ENCODE data around the gene CELF4.

DNA sequence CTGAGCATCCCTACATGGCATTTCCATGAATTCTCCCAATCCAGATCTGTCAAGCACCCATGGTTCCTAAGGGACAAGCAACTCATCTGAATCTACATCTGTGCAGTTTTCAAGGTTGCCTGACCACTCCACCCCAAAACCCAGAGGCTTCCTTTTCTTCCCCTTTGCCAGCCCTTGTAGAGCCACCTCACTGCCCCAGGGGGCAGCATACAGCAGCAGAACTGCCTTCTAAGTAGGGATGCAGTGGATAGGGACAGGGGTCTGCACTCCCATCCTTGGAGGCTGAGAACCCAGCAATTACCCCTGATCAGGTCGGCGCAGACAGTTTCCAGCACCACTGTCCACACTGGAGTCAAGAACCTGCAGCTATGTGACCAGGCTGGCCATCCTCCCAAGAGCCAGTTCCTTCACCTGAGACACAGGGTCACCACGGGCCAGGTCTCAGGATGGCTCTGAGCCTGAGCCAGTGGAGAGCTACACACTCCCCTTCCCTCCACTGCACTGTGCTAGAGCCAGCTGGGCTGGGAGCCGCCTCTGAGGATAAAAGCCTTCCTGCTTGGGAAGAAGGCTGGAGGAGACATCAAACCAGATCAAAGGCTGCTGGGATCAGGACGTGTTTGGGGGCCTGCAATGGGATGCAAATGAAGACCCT lies 283.1 kb downstream of the CELF4 start:
- TF ChIP-seq TAF1 (IDR thresholded peaks at IDR 0.05; ENCODE audit: borderline replicate concordance, low read depth, low read length) = no peak
- no peak for TF ChIP-seq POLR2AphosphoS5 (IDR thresholded peaks at IDR 0.05; ENCODE audit: low read depth, low read length)

Measured in GM12892 (cell line).